HG03025 (cell line): ENCODE data around the gene TENM4.

Experiments used
- ATAC-seq: cut with Tn5 transposase; IDR thresholded peaks from one replicate; pipeline ENCODE4 v1.9.1; 2021; ENCODE audit warnings: mild to moderate bottlenecking, moderate library complexity; ENCODE audit not compliant: unreplicated experiment, low FRiP score

The TENM4 gene

GRCh38 chr11:79155237-79155636 is 285.6 kb downstream of the TENM4 start:
- ATAC-seq: no peak

- ATAC-seq: no peak
Observed at GRCh38 chr11:79152511-79152910, 288.3 kb downstream of the TENM4 start.

- ATAC-seq: no peak
Observed at GRCh38 chr11:79151396-79151795, 289.4 kb downstream of the TENM4 start.

GRCh38 chr11:79150966-79151365 is 289.9 kb downstream of the TENM4 start:
- ATAC-seq: no peak

GRCh38 chr11:79150320-79150719 is 290.5 kb downstream of the TENM4 start:
- ATAC-seq: no peak

GRCh38 chr11:79147731-79148130 is 293.1 kb downstream of the TENM4 start:
- ATAC-seq: no peak

GRCh38 chr11:79147011-79147410 is 293.8 kb downstream of the TENM4 start:
- ATAC-seq: no peak

- ATAC-seq: no peak
Observed at GRCh38 chr11:79139900-79140299, 300.9 kb downstream of the TENM4 start.

- no peak for ATAC-seq
Observed at GRCh38 chr11:79129702-79130101, 311.1 kb downstream of the TENM4 start.

- ATAC-seq: no peak
Observed at GRCh38 chr11:79128291-79128690, 312.5 kb downstream of the TENM4 start.

GRCh38 chr11:79122759-79123158 is 318.1 kb downstream of the TENM4 start:
- ATAC-seq: no peak

- ATAC-seq: no peak
Observed at GRCh38 chr11:79121351-79121750, 319.5 kb downstream of the TENM4 start.

- no peak for ATAC-seq
Observed at GRCh38 chr11:79119491-79120284, 321.1 kb downstream of the TENM4 start.

GRCh38 chr11:79117488-79117887 is 323.3 kb downstream of the TENM4 start:
- ATAC-seq: no peak

GRCh38 chr11:79116600-79116999 is 324.2 kb downstream of the TENM4 start:
- no peak for ATAC-seq

- ATAC-seq: no peak
Observed at GRCh38 chr11:79113054-79113690, 327.7 kb downstream of the TENM4 start.

- ATAC-seq: no peak
Observed at GRCh38 chr11:79110796-79111195, 330.0 kb downstream of the TENM4 start.

GRCh38 chr11:79110321-79110720 is 330.5 kb downstream of the TENM4 start:
- ATAC-seq: no peak

GRCh38 chr11:79108851-79109250 is 332.0 kb downstream of the TENM4 start:
- ATAC-seq: no peak

GRCh38 chr11:79102840-79103239 is 338.0 kb downstream of the TENM4 start:
- no peak for ATAC-seq

- ATAC-seq: no peak
Observed at GRCh38 chr11:79101656-79102055, 339.2 kb downstream of the TENM4 start.
